HepG2 (cell line): ENCODE measurements around the gene JAK2. TPM values are rescaled to one million over a fixed set of nuclear protein-coding genes. Genes with fewer than 3 reads are reported as not detected.

Experiments
- ATAC-seq: fragments of 200-7000 bp; cut with Tn5 transposase; 3 replicates; pipeline ENCODE4 v1.9.1; 2020; ENCODE audit warnings: mild to moderate bottlenecking, moderate library complexity
- BruUV-seq: library from RNA; stranded (reverse); fragments of 400-500 nt; replicated peaks from 2 replicates; lab custom pipeline; 2021; lab: Mats Ljungman, UMichigan
- CTCF ChIA-PET: fragments of 300-600 bp; formaldehyde crosslinking; extraction: SDS; loops from one replicate; lab custom pipeline; 2021; ENCODE audit warnings: low total read pairs, inconsistent platforms, low intra/inter-chr PET ratio; lab: Yijun Ruan, JAX
- POLR2A ChIA-PET: fragments of 350-600 bp; sonication (Branson Sonifier 250); formaldehyde crosslinking; loops from one replicate; lab custom pipeline; 2020; ENCODE audit warnings: antibody characterized with exemption, inconsistent platforms; lab: Yijun Ruan, JAX
- DNase-seq: peaks from one replicate; pipeline ENCODE4 v3.0.0-alpha.2; 2015; ENCODE audit warnings: low spot score
- FAIRE-seq: peaks from 3 replicates; lab custom pipeline; 2011; peaks lifted over from hg19 to GRCh38; lab: Jason Lieb, UNC
- H2AFZ ChIP-seq: one replicate; pipeline ENCODE4 v1.6.1; 2011; ENCODE audit warnings: low read length, inconsistent platforms
- H3K27ac ChIP-seq: fragments of 300-600 bp; 3 replicates; pipeline ENCODE4 v1.8.0; 2011; ENCODE audit warnings: mixed run types, mild to moderate bottlenecking, mixed read lengths, low read length, inconsistent platforms; ENCODE audit not compliant: insufficient read depth; ENCODE audit errors: extremely low read length
- H3K27me3 ChIP-seq, 2 experiments: fragments of 200-600 bp in 1 of 2; 2 replicates in 1 of 2; 3 replicates in 1 of 2; pipeline versions ENCODE4 v1.6.0 to v1.8.0; 2011; ENCODE audit warnings: low read length in 2 of 2, mild to moderate bottlenecking in 2 of 2, moderate library complexity in 2 of 2, inconsistent platforms in 1 of 2; ENCODE audit not compliant: insufficient read depth in 2 of 2, control insufficient read depth in 1 of 2
- H3K36me3 ChIP-seq, 2 experiments: fragments of 200-600 bp in 1 of 2; replicated peaks in 1 of 2; 2 replicates in 1 of 2; 3 replicates in 1 of 2; pipeline versions ENCODE4 v1.5.1 to v1.8.0; 2011; ENCODE audit warnings: low read length in 2 of 2, inconsistent platforms in 1 of 2; ENCODE audit not compliant: insufficient read depth in 2 of 2, control insufficient read depth in 1 of 2
- H3K4me1 ChIP-seq: 2 replicates; pipeline ENCODE4 v1.5.1; 2012; ENCODE audit warnings: low read length, inconsistent platforms; ENCODE audit not compliant: insufficient read depth
- H3K4me2 ChIP-seq: 2 replicates; pipeline ENCODE4 v1.6.0; 2011; ENCODE audit warnings: low read depth, low read length, inconsistent platforms
- H3K4me3 ChIP-seq, 3 experiments: fragments of 200-600 bp in 1 of 3; sonication (generic), shearing (Covaris generic) in 1 of 3; replicated peaks in 1 of 3; 2 replicates each; pipeline ENCODE4 v1.5.1; 2011 to 2016; ENCODE audit warnings: low read length in 3 of 3, inconsistent platforms in 2 of 3, low read depth in 2 of 3, mild to moderate bottlenecking in 2 of 3, control low read depth in 1 of 3, mixed read lengths in 1 of 3; ENCODE audit not compliant: insufficient read depth in 1 of 3
- H3K79me2 ChIP-seq: one replicate; pipeline ENCODE4 v1.6.1; 2011; ENCODE audit warnings: low read length, inconsistent platforms; ENCODE audit not compliant: insufficient read depth
- H3K9ac ChIP-seq: 2 replicates; pipeline ENCODE4 v1.6.0; 2011; ENCODE audit warnings: mild to moderate bottlenecking, low read depth, low read length, inconsistent platforms; ENCODE audit not compliant: insufficient read depth
- H3K9me3 ChIP-seq: 2 replicates; pipeline ENCODE4 v1.5.1; 2012; ENCODE audit warnings: mild to moderate bottlenecking, low read length
- H4K20me1 ChIP-seq: 2 replicates; pipeline ENCODE4 v1.6.0; 2011; ENCODE audit warnings: inconsistent platforms, mild to moderate bottlenecking, low read length, moderate library complexity; ENCODE audit not compliant: insufficient read depth
- AKNA ChIP-seq: sonication (generic); formaldehyde crosslinking; IDR thresholded peaks from 2 replicates; pipeline ENCODE4 v1.4.0; 2020; ENCODE audit warnings: missing genetic modification reagents, borderline replicate concordance
- EHMT2 ChIP-seq: fragments of 200-600 bp; sonication (generic); IDR thresholded peaks from 2 replicates; pipeline ENCODE4 v1.7.0; 2017; ENCODE audit warnings: antibody characterized with exemption, low read depth, low read length, borderline replicate concordance
- GATAD2A ChIP-seq: IDR thresholded peaks from 2 replicates; pipeline ENCODE4 v1.6.1; 2016
- HOMEZ ChIP-seq: IDR thresholded peaks from 2 replicates; pipeline ENCODE4 v1.6.1; 2016; ENCODE audit warnings: low read depth
- IRX3 ChIP-seq: sonication (generic); formaldehyde crosslinking; IDR thresholded peaks from 2 replicates; pipeline ENCODE4 v1.8.1; 2023; ENCODE audit warnings: mild to moderate bottlenecking, low read depth, missing genetic modification reagents, borderline replicate concordance
- MED13 ChIP-seq: sonication (generic); formaldehyde crosslinking; IDR thresholded peaks from 2 replicates; pipeline ENCODE4 v1.5.0; 2020; ENCODE audit warnings: missing genetic modification reagents
- MYNN ChIP-seq: sonication (generic); formaldehyde crosslinking; IDR thresholded peaks from 2 replicates; pipeline ENCODE4 v1.4.0; 2020; ENCODE audit warnings: mild to moderate bottlenecking, low read depth, missing genetic modification reagents
- NFIC ChIP-seq: IDR thresholded peaks from 2 replicates; pipeline ENCODE4 v1.6.1; 2012; ENCODE audit warnings: mild to moderate bottlenecking, low read length, inconsistent platforms
- SKI ChIP-seq: fragments of 450-650 bp; IDR thresholded peaks from one replicate; pipeline ENCODE4 v1.6.1; 2018; ENCODE audit warnings: mild to moderate bottlenecking; ENCODE audit not compliant: partially characterized antibody
- YEATS2 ChIP-seq: sonication (generic); formaldehyde crosslinking; IDR thresholded peaks from 2 replicates; pipeline ENCODE4 v1.4.0; 2020; ENCODE audit warnings: missing genetic modification reagents, borderline replicate concordance
- ZBTB7A ChIP-seq: sonication (generic); formaldehyde crosslinking; IDR thresholded peaks from 2 replicates; pipeline ENCODE4 v1.8.0; 2022; ENCODE audit warnings: mild to moderate bottlenecking, missing genetic modification reagents
- ZNF12 ChIP-seq: sonication (generic); formaldehyde crosslinking; IDR thresholded peaks from 2 replicates; pipeline ENCODE4 v1.5.0; 2020; ENCODE audit warnings: missing genetic modification reagents
- ZNF777 ChIP-seq: sonication (generic); formaldehyde crosslinking; IDR thresholded peaks from 2 replicates; pipeline ENCODE4 v1.4.0; 2020; ENCODE audit warnings: missing genetic modification reagents
- WGBS: methylation state at CpG from one replicate; pipeline ENCODE4 v1.1.6; 2017; ENCODE audit warnings: low lambda C conversion rate; 5-methylcytosine and 5-hydroxymethylcytosine counted together
- in situ Hi-C: cut with HindIII; loops from 2 replicates; pipeline ENCODE4 v1.10.0; 2017; ENCODE audit warnings: low pct_unique_long_range_greater_than_20kb; ENCODE audit not compliant: extremely low pct_ligation_motif_present
- intact Hi-C: fragments of 100-400 bp; cut with micrococcal nuclease; formaldehyde crosslinking; loops from one replicate; pipeline ENCODE4 v1.10.0; 2022; ENCODE audit not compliant: unreplicated experiment
- polyA plus RNA-seq, 8 experiments: library from polyadenylated mRNA; depleted of rRNA in 3 of 8; stranded (reverse) in 7 of 8; unstranded in 1 of 8; fragments of >200 nt; fragmentation: Illumina TruSeq in 4 of 8; extraction: Trizol in 4 of 8; gene quantifications; 2 replicates each; pipeline versions ENCODE4 v1.2.1 to v1.2.3, GENCODE V29; 2011 to 2016; ENCODE audit warnings: low read depth in 4 of 8, missing spikeins in 1 of 8, mixed read lengths in 1 of 8; ENCODE audit not compliant: insufficient read depth in 1 of 8
- total RNA-seq, 5 experiments: library from RNA; depleted of rRNA; stranded (reverse); fragments of >200 nt; fragmentation: Illumina TruSeq; extraction: Trizol; gene quantifications; 2 replicates each; pipeline ENCODE4 v1.2.3, GENCODE V29; 2016; ENCODE audit warnings: low read depth in 1 of 5
- TF ChIP-seq, protein P1 (sequence below): sonication (generic); formaldehyde crosslinking; IDR thresholded peaks from 2 replicates; pipeline ENCODE4 v1.4.0; 2020; ENCODE audit warnings: missing genetic modification reagents

The JAK2 gene
- total and polyA plus RNA-seq, 2 of the 13 experiments (the other 11 are each of a cell fraction or from before 2014, with no cell fraction given), result 1.1 to 4.1 TPM

DNA sequence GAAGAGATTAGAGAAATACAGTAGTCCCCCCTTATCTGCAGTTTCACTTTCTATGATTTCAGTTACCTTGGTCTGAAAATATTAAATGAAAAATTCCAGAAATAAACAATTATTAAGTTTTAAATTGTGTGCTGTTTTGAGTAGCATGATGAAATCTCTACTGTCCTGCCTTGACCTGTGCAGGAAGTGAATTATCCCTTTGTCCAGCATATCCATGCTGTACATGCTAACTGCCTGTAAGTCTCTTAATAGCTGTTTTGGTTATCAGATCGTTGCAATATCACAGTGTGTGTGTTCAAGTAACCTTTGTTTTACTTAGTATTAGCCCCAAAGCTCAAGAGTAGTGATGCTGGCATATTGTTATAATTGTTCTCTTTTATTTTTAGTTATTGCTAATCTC lies 11.2 kb upstream of the JAK2 start:
- Histone ChIP-seq H3K4me3 (no peak overlapping the region), H3K9me3 (no peaks in the 10 kb centered on the region), H3K4me1 (peaks cover 17% of the 10 kb centered on the region), H3K27me3 (no peaks in the 10 kb centered on the region), H4K20me1 (no peaks in the 10 kb centered on the region), H3K9ac (no peak overlapping the region), H3K4me2 (peak overlapping the region; percentile 15; the same call in 1 of the 2 replicates), H3K27ac (no peak overlapping the region), H3K36me3 (no peaks in the 10 kb centered on the region), H3K79me2 (no peaks in the 10 kb centered on the region), H2AFZ (no peak overlapping the region)
- peak; percentile 40 for DNase-seq
- intact Hi-C loops, result no loop called here
- BruUV-seq, result no TSS peak
- 0% methylated on average over 1 of the region's 1 CpG for WGBS
- no peak for FAIRE-seq
- ChIA-PET CTCF (no interaction called here), POLR2A (interaction anchor here (0.6 to 1.2 kb wide), 3 partner anchors 11 to 235 kb away, joined by 3 to 6 read pairs (median 3); partner anchors contain the start of gene JAK2)
- in situ Hi-C loops, result no loop called here
- ATAC-seq, result peak; percentile 75
- TF ChIP-seq HOMEZ (CRISPR knock-in tag) (no peak), NFIC (no peak), MED13 (no peak), SKI (no peak), AKNA (CRISPR knock-in tag) (no peak), EHMT2 (no peak), ZNF12 (CRISPR knock-in tag) (0 out of 2 replicates have a peak, but pooled peaks have one; percentile 41), IRX3 (CRISPR knock-in tag) (no peak), YEATS2 (CRISPR knock-in tag) (no peak), ZNF777 (CRISPR knock-in tag) (no peak), MYNN (CRISPR knock-in tag) (no peak), GATAD2A (CRISPR knock-in tag) (0 out of 2 replicates have a peak, but pooled peaks have one; percentile 19), ZBTB7A (CRISPR knock-in tag) (no peak)
- TF ChIP-seq, protein P1, sequence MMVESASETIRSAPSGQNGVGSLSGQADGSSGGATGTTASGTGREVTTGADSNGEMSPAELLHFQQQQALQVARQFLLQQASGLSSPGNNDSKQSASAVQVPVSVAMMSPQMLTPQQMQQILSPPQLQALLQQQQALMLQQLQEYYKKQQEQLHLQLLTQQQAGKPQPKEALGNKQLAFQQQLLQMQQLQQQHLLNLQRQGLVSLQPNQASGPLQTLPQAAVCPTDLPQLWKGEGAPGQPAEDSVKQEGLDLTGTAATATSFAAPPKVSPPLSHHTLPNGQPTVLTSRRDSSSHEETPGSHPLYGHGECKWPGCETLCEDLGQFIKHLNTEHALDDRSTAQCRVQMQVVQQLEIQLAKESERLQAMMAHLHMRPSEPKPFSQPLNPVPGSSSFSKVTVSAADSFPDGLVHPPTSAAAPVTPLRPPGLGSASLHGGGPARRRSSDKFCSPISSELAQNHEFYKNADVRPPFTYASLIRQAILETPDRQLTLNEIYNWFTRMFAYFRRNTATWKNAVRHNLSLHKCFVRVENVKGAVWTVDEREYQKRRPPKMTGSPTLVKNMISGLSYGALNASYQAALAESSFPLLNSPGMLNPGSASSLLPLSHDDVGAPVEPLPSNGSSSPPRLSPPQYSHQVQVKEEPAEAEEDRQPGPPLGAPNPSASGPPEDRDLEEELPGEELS, result no peak
